Erythroblast (primary cell): ENCODE measurements around the gene RHOXF2.
"Not testable (repeated sequence)": the region's sequence is repeated elsewhere in the genome, so short reads cannot be mapped to it uniquely, and the experiment has no call there.

ENCODE experiments used
- GATA1 ChIP-seq: IDR thresholded peaks from 2 replicates; pipeline ENCODE4 v1.6.1; 2011; ENCODE audit warnings: low read depth, mild to moderate bottlenecking, control low read depth, low read length, moderate library complexity
- POLR2A ChIP-seq: IDR thresholded peaks from 2 replicates; pipeline ENCODE4 v1.6.1; 2011; ENCODE audit warnings: mild to moderate bottlenecking, low read length

DNA sequence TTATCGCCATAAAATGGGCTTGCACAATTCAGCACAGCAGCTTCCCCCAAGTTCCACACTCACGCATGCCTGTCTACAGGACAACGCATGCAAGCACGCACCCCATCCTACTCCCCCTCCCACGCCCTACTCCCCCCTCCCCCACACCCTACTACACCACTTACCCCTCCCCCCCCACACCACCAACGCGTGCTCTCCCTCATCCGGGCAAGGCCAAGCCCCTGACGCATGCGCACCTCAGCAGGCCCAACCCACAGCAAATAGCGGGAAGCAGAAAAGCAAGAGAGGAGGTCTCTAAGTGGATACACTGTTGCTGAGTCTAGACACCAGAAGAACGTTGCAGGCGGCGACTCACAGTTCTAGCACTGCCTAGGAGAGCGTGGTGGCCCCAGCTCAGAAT, at the start of gene RHOXF2:
- not testable (repeated sequence) for TF ChIP-seq POLR2A, GATA1
